Liver (tissue), 9 donors: ENCODE data around the gene BLOC1S2. TPM values are rescaled to one million over a fixed set of nuclear protein-coding genes. Genes with fewer than 3 reads are reported as not detected.
A peak's percentile ranks its signal among the peaks of the same experiment; 100 is the strongest.
"Not testable (repeated sequence)": the region's sequence is repeated elsewhere in the genome, so short reads cannot be mapped to it uniquely, and the experiment has no call there.

ENCODE experiments used
- DNase-seq: peaks from one replicate; pipeline ENCODE4 v3.0.0-alpha.2; 2017; ENCODE audit warnings: low spot score
- H3K27ac ChIP-seq, 2 donors: one replicate each; pipeline ENCODE4 v1.7.0; 2013; ENCODE audit warnings: inconsistent platforms in 2 of 2, low read length in 2 of 2, control low read depth in 1 of 2, low read depth in 1 of 2, mild to moderate bottlenecking in 1 of 2
- H3K27me3 ChIP-seq, 4 donors: one replicate each; pipeline versions ENCODE4 v1.6.1 to v1.7.0; 2013; ENCODE audit warnings: low read length in 3 of 4, inconsistent platforms in 1 of 4, mild to moderate bottlenecking in 1 of 4, moderate library complexity in 1 of 4; ENCODE audit not compliant: control insufficient read depth in 4 of 4, insufficient read depth in 4 of 4
- H3K36me3 ChIP-seq, 4 donors: one replicate each; pipeline versions ENCODE4 v1.6.1 to v1.7.0; 2013; ENCODE audit warnings: low read length in 3 of 4, mild to moderate bottlenecking in 3 of 4, low read depth in 1 of 4, moderate library complexity in 1 of 4; ENCODE audit not compliant: control insufficient read depth in 4 of 4, insufficient read depth in 3 of 4
- H3K4me1 ChIP-seq, 4 donors: one replicate each; pipeline versions ENCODE4 v1.6.1 to v1.7.0; 2013; ENCODE audit warnings: low read length in 3 of 4, mild to moderate bottlenecking in 3 of 4, moderate library complexity in 1 of 4; ENCODE audit not compliant: control insufficient read depth in 4 of 4, insufficient read depth in 4 of 4
- H3K4me3 ChIP-seq, 3 donors: one replicate each; pipeline versions ENCODE4 v1.6.1 to v1.7.0; 2013; ENCODE audit warnings: low read length in 3 of 3, control low read depth in 1 of 3, low read depth in 1 of 3, mild to moderate bottlenecking in 1 of 3
- H3K9ac ChIP-seq, 2 donors: one replicate each; pipeline ENCODE4 v1.7.0; 2013; ENCODE audit warnings: low read length in 2 of 2, mild to moderate bottlenecking in 2 of 2, moderate library complexity in 2 of 2, control low read depth in 1 of 2, low read depth in 1 of 2
- H3K9me3 ChIP-seq, 4 donors: one replicate each; pipeline versions ENCODE4 v1.6.1 to v1.7.0; 2013; ENCODE audit warnings: low read length in 3 of 4; ENCODE audit not compliant: control insufficient read depth in 4 of 4
- ATF3 ChIP-seq: IDR thresholded peaks from 2 replicates; pipeline ENCODE4 v1.6.1; 2016; ENCODE audit warnings: antibody characterized with exemption
- EGR1 ChIP-seq, 2 donors: IDR thresholded peaks; 2 replicates each; pipeline ENCODE4 v1.6.1; 2016 to 2018; ENCODE audit warnings: antibody characterized with exemption in 2 of 2, low read depth in 2 of 2
- FOXA1 ChIP-seq: IDR thresholded peaks from 2 replicates; pipeline ENCODE4 v1.6.1; 2016; ENCODE audit warnings: antibody characterized with exemption
- FOXA2 ChIP-seq: IDR thresholded peaks from 2 replicates; pipeline ENCODE4 v1.6.1; 2016; ENCODE audit warnings: antibody characterized with exemption
- GABPA ChIP-seq, 2 donors: IDR thresholded peaks in 1 of 2; conservative IDR thresholded peaks in 1 of 2; 2 replicates each; pipeline ENCODE4 v1.6.1; 2016; ENCODE audit warnings: antibody characterized with exemption in 2 of 2, mild to moderate bottlenecking in 1 of 2, moderate library complexity in 1 of 2
- HNF4A ChIP-seq, 2 donors: conservative IDR thresholded peaks; 2 replicates each; pipeline ENCODE4 v1.6.1; 2016; ENCODE audit warnings: antibody characterized with exemption in 2 of 2, mild to moderate bottlenecking in 2 of 2
- HNF4G ChIP-seq: IDR thresholded peaks from 2 replicates; pipeline ENCODE4 v1.6.1; 2016; ENCODE audit warnings: antibody characterized with exemption
- JUND ChIP-seq, 2 donors: IDR thresholded peaks; 2 replicates each; pipeline ENCODE4 v1.6.1; 2016; ENCODE audit warnings: antibody characterized with exemption in 2 of 2
- NR2F2 ChIP-seq: IDR thresholded peaks from 2 replicates; pipeline ENCODE4 v1.6.1; 2016; ENCODE audit warnings: antibody characterized with exemption
- RAD21 ChIP-seq, 2 donors: IDR thresholded peaks; 2 replicates each; pipeline ENCODE4 v1.6.1; 2016; ENCODE audit warnings: antibody characterized with exemption in 2 of 2, mild to moderate bottlenecking in 2 of 2
- REST ChIP-seq: IDR thresholded peaks from 2 replicates; pipeline ENCODE4 v1.6.1; 2016; ENCODE audit warnings: antibody characterized with exemption, mild to moderate bottlenecking
- RXRA ChIP-seq, 2 donors: IDR thresholded peaks; 2 replicates each; pipeline ENCODE4 v1.6.1; 2017 to 2018; ENCODE audit warnings: antibody characterized with exemption in 2 of 2, mild to moderate bottlenecking in 1 of 2
- SP1 ChIP-seq: IDR thresholded peaks from 2 replicates; pipeline ENCODE4 v1.6.1; 2018; ENCODE audit warnings: antibody characterized with exemption, mild to moderate bottlenecking
- YY1 ChIP-seq: IDR thresholded peaks from 2 replicates; pipeline ENCODE4 v1.6.1; 2016; ENCODE audit warnings: antibody characterized with exemption, mild to moderate bottlenecking
- WGBS: extraction: QIAGEN DNeasy Blood & Tissue Kit; methylation state at CpG from one replicate; pipeline ENCODE4 v1.1.7; 2013; 5-methylcytosine and 5-hydroxymethylcytosine counted together
- polyA plus RNA-seq, 2 donors: library from polyadenylated mRNA; stranded (reverse) in 1 of 2; unstranded in 1 of 2; fragments of 200-250 nt in 1 of 2; fragments of >200 nt in 1 of 2; fragmentation: Nextera tagmentation in 1 of 2; extraction: Ambion mirVana in 1 of 2; gene quantifications; one replicate each; pipeline versions ENCODE4 v1.2.1 to v1.2.3, GENCODE V29; 2013 to 2015
- total RNA-seq, 2 donors: library from RNA; depleted of rRNA; stranded (reverse); fragments of >200 nt; gene quantifications; one replicate each; pipeline ENCODE4 v1.2.3, GENCODE V29; 2014
- TF ChIP-seq, protein P1 (sequence below): IDR thresholded peaks from 2 replicates; pipeline ENCODE4 v1.6.1; 2016; ENCODE audit warnings: antibody characterized with exemption
- donor health status: healthy.
- donor health status: healthy.
- donor health status: healthy.
- donor health status: healthy.
- donor health status: healthy.

Gene BLOC1S2
- total and polyA plus RNA-seq, 4 donors = 10.7 to 25.5 (median 22.0) TPM

- WGBS = 99% methylated on average over 6 of the region's 6 CpGs
- no peak overlapping the region for H3K27ac ChIP-seq
- no peak overlapping the region for H3K9ac ChIP-seq
- H3K4me3 ChIP-seq = no peak overlapping the region
- TF ChIP-seq JUND (IDR thresholded peaks at IDR 0.05) (no peak), NR2F2 (no peak), YY1 (no peak), HNF4A (conservative IDR thresholded peaks at IDR 0.05) (no peak), FOXA1 (no peak), RAD21 (IDR thresholded peaks at IDR 0.05) (no peak), RXRA (IDR thresholded peaks at IDR 0.05) (no peak)
- TF ChIP-seq, protein P1, sequence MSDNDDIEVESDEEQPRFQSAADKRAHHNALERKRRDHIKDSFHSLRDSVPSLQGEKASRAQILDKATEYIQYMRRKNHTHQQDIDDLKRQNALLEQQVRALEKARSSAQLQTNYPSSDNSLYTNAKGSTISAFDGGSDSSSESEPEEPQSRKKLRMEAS = no peak
- H3K4me1 ChIP-seq = peaks cover 8 to 22% (median 11%) of the 10 kb centered on the region in 4 donors
- H3K27me3 ChIP-seq = no peaks in the 10 kb centered on the region
- no peak for DNase-seq
- no peaks in the 10 kb centered on the region for H3K9me3 ChIP-seq
- peaks cover 0 to 4% (median 0%) of the 10 kb centered on the region in 4 donors for H3K36me3 ChIP-seq
Measured at GRCh38 chr10:100287756-100288155, 1.3 kb upstream of the BLOC1S2 start.

- H3K4me3 ChIP-seq = peak overlapping the region in 2 of 3 donors; percentile 70 to 95
- H3K4me1 ChIP-seq = peaks cover 5 to 14% (median 7%) of the 10 kb centered on the region in 4 donors
- peak overlapping the region in 1 of 2 donors; percentile 91 for H3K27ac ChIP-seq
- WGBS = 90% methylated on average over 12 of the region's 12 CpGs
- H3K27me3 ChIP-seq, H3K9me3 ChIP-seq, DNase-seq: not testable (repeated sequence)
- peak overlapping the region in 1 of 2 donors; percentile 52 for H3K9ac ChIP-seq
- peaks cover 0 to 14% (median 7%) of the 10 kb centered on the region in 4 donors for H3K36me3 ChIP-seq
Measured at GRCh38 chr10:100285326-100285725, 1.2 kb downstream of the BLOC1S2 start.

DNA sequence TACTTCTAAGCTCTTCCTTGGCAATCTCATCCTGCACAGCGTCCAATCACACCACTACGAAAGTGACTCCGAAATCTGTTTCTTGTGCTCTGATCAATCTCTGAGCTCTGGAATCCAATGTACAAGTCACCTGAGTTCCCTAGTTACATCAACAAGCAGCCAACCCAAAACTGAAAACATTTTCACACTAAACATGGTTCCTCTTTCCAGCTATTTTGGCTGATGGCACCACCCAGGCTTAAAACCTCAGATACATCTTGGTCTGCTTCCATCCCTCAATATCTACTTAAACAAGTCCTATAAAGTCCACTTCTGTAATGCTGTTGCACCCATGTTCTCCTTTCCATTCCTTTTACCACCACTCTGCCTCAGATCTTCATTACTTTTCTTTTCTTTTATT lies 3.6 kb downstream of the BLOC1S2 start:
- Histone ChIP-seq H3K36me3 (peaks cover 0 to 26% (median 16%) of the 10 kb centered on the region in 4 donors), H3K27ac (no peak overlapping the region), H3K9me3 (no peaks in the 10 kb centered on the region), H3K9ac (no peak overlapping the region), H3K4me3 (no peak overlapping the region), H3K4me1 (peaks cover 5 to 14% (median 7%) of the 10 kb centered on the region in 4 donors), H3K27me3 (no peaks in the 10 kb centered on the region)
- WGBS = 94% methylated on average over 3 of the region's 3 CpGs
- DNase-seq = no peak
- TF ChIP-seq EGR1 (IDR thresholded peaks at IDR 0.05; ENCODE audit: low read depth in 2 of 2) = no peak
- no peak for TF ChIP-seq SP1
- TF ChIP-seq, protein P1 = no peak
- TF ChIP-seq HNF4A (conservative IDR thresholded peaks at IDR 0.05) = no peak
- TF ChIP-seq NR2F2 = no peak
- no peak for TF ChIP-seq RAD21 (IDR thresholded peaks at IDR 0.05)
- no peak for TF ChIP-seq YY1
- no peak for TF ChIP-seq FOXA2
- TF ChIP-seq HNF4G = no peak
- no peak for TF ChIP-seq ATF3
- TF ChIP-seq GABPA (IDR thresholded peaks at IDR 0.05 in 1 of 2, conservative IDR thresholded peaks at IDR 0.05 in 1 of 2) = no peak
- no peak for TF ChIP-seq REST

DNA sequence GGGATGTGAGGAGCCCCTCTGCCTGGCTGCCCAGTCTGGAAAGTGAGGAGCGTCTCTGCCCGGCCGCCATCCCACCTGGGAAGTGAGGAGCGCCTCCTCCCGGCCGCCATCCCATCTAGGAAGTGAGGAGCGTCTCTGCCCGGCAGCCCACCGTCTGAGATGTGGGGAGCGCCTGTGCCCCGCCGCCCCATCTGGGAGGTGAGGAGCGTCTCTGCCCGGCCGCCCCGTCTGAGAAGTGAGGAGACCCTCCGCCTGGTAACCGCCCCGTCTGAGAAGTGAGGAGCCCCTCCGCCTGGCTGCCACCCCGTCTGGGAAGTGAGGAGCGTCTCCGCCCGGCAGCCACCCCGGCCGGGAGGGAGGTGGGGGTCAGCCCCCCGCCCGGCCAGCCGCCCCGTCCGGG lies 9.5 kb downstream of the BLOC1S2 start:
- H3K4me3 ChIP-seq, H3K9ac ChIP-seq, H3K9me3 ChIP-seq, H3K4me1 ChIP-seq, H3K27me3 ChIP-seq, H3K27ac ChIP-seq, DNase-seq: not testable (repeated sequence)
- 95% methylated on average over 28 of the region's 31 CpGs for WGBS
- peaks cover 1 to 34% (median 23%) of the 10 kb centered on the region in 4 donors for H3K36me3 ChIP-seq
